Right forelimb (tissue), 1 donor: ENCODE measurements around the gene CLIC2.
A peak's percentile ranks its signal among the peaks of the same experiment; 100 is the strongest.
"Not testable (repeated sequence)": the region's sequence is repeated elsewhere in the genome, so short reads cannot be mapped to it uniquely, and the experiment has no call there.

ENCODE experiments used
- DNase-seq: peaks from one replicate; pipeline ENCODE4 v3.0.0-alpha.2; 2018

The CLIC2 gene

DNA sequence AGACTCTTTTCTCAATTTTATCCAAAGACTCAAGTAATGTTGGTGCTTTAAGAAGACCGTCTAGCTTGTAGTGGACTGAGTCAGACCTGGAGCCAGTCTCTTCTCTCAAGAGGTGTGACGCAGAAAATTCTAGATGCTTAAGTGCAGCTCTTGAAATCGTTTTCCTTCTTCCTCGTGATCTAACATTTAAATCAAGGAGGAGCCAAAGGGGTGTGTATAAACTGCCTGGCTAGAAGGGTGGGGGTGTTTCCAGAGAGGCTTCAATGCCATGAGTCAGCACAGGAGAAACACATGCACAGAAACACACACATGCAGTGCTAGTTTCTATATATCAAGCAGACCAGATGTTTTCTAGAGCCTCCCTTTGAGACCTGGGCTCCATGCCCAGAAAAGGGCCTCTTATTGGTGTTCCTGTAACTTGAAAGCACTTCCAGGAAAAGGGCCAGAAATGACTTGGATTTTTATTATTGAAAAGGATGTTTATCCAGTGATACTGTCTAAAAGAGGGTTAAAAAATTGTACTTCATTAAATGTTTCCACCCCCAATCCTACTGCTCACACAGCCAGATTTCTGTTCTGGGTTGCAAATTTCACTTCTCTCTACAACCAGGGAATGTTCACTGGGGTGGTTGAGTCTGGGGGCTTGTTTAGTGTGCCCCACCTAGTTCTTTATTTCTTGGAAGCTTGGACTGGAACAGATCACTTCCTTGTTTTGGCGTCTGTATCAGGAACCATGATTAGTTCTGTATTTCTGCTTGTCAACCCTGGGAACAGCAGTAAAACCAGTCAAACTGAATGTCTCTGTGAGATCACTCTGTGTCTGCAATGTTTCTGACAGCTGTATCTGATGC lies at the start of gene CLIC2:
TSS of gene CLIC2 (minus strand) at position 129 of the 851 bp plus-strand sequence. CDS start 187 bp downstream, outside the sequence.
- peak; percentile 60 for DNase-seq

DNA sequence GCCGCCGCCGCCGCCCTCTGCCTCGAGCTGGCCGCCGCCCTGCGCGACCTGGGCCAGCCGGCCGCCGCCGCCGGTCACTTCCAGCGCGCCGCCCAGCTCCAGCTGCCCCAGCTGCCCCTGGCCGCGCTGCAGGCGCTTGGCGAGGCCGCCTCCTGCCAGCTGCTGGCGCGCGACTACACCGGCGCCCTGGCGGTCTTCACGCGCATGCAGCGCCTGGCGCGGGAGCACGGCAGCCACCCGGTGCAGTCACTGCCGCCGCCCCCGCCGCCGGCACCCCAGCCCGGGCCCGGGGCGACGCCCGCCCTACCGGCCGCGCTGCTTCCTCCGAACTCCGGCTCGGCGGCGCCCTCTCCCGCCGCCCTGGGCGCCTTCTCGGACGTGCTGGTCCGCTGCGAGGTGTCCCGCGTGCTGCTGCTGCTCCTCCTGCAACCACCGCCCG lies 48.1 kb upstream of the CLIC2 start:
- not testable (repeated sequence) for DNase-seq

DNA sequence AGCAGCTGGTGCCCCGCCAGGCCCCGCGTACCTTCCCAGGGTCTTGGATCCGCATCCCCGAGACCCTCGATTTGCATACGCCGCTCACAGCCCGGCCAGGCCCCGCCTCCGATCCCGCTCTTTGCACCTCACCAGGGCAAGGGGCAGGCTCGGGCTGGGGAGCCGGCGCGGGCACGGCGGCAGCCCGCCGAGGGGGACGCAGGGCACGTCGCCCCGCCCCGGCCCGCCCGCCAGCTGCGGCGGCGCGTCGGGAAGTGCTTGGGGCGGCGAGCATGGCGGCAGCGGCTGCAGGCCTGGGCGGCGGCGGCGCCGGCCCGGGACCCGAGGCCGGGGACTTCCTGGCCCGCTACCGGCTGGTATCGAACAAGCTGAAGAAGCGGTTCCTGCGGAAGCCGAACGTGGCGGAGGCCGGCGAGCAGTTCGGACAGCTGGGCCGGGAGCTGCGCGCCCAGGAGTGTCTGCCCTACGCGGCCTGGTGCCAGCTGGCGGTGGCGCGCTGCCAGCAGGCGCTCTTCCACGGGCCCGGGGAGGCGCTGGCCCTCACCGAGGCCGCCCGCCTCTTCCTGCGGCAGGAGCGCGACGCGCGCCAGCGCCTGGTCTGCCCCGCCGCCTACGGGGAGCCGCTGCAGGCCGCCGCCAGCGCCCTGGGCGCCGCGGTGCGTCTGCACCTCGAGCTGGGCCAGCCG lies 47.6 kb upstream of the CLIC2 start, which contains the start of gene F8A2:
TSS of gene F8A2 (plus strand) at position 253 of the 686 bp plus-strand sequence. CDS start at position 273, 20 bp downstream.
- DNase-seq: not testable (repeated sequence)

DNA sequence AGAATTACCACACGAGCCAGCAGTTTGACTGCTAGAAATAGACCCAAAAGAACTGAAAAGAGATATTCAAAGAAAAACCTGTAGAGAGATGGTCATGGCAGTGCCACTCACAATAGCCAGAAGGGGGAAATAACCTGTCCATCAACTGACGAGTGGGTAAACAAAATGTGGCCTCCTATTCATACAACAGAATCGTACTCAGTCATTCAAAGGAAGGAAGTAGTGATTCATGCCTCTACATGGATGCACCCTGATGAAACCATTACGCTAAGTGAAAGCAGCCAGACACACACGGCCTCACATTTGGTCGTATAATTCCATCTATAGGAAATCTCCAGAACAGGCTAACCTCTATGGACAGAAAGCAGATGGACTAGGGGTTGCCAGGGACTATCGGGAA lies 45.4 kb upstream of the CLIC2 start:
- not testable (repeated sequence) for DNase-seq

GRCh38 chrX:155373777-155374458 lies 39.5 kb upstream of the CLIC2 start:
- not testable (repeated sequence) for DNase-seq

DNA sequence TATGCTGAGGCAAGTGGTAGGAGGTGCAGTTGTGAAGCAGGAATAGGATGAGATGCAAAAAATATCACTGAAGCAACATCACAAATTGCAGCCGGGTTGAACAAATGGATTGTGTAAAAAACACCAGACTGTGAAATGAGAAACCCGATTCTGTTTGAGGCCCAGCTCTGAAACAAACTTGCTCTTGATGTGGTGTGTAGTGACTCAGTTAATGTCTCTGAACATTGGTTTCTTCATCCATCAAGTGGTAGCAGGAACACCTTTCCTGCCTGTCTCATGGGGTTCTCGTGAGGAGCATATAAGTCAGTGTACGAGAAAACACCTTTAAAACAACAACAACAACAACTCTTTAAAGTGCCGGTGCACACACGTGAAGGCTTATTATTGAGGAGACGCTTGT lies 29.3 kb upstream of the CLIC2 start:
- not testable (repeated sequence) for DNase-seq

DNA sequence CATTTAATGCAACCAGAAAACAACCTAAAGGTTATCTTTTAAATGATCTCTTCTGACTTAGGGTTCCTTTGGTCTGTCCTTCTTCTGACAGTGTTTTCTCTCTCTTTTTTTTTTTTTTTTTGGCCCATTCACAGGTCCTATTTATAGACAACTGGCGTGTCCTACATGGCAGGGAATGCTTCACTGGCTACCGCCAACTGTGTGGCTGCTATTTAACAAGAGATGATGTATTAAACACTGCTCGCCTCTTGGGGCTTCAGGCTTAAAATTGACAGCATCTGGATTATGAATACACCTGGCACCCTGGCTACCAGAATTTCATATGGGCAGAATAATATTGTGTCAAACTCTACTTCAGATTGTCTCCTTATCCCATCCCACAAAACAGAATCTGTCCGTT lies 15.0 kb upstream of the CLIC2 start:
- not testable (repeated sequence) for DNase-seq

DNA sequence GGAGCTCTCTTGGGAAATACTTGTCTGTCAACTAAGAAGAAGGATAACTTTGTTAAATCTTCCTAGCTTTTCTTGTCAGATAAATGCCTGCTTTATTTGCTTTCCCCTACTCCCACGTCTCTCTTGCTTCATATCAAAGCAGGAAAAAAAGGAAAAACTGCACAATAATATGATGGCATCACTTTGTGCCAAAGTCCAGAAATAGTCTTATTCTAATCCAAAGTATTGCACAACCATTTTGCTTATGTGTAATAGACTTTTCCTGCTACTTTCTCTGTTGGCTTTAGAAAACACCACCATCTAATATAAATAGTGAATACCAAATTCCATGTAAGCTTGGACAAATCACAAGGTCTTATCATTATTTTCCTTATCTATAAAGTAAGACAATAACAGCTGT lies 11.3 kb upstream of the CLIC2 start:
- DNase-seq: not testable (repeated sequence)

GRCh38 chrX:155335337-155335712 lies 911 bp upstream of the CLIC2 start:
- not testable (repeated sequence) for DNase-seq

- no peak for DNase-seq
Observed at GRCh38 chrX:155333544-155334100, 792 bp downstream of the CLIC2 start.

GRCh38 chrX:155330992-155331391 lies 3.4 kb downstream of the CLIC2 start:
- no peak for DNase-seq

DNA sequence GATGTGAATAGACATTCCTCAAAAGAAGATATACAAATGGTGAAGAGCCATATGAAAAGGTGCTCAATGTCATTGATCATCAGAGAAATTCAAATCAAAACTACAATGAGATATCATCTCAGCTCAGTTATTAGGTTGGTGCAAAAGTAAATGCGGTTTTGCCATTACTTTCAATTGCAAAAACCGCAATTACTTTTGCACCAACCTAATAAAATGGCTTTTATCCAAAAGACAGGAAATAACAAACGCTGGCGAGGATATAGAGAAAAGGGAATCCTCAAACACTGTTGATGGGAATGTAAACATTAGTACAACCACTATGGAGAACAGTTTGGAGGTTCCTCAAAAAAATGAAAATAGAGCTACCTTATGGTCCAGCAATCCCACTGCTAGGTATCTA lies 5.1 kb downstream of the CLIC2 start:
- no peak for DNase-seq

GRCh38 chrX:155326610-155327009 lies 7.8 kb downstream of the CLIC2 start:
- no peak for DNase-seq

- DNase-seq: no peak
Observed at GRCh38 chrX:155314260-155314659, 20.2 kb downstream of the CLIC2 start.

- no peak for DNase-seq
Observed at GRCh38 chrX:155313766-155314165, 20.6 kb downstream of the CLIC2 start.

DNA sequence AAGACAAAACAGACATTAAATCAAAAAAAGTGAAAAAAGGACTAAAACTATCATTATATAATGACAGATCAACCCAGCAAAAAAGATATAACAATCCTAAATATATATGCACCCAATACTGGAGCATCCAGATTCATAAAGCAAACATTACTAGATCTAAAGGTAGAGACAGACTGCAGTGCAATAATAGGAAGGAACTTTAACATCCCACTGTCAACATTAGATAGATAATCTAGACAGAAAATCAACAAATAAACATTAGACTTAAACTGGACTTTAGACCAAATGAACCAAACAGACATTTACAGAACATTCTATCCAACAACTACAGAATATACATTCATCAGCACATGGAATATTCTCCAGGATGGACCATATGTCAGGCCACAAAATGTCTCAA lies 40.6 kb downstream of the CLIC2 start:
- no peak for DNase-seq

DNA sequence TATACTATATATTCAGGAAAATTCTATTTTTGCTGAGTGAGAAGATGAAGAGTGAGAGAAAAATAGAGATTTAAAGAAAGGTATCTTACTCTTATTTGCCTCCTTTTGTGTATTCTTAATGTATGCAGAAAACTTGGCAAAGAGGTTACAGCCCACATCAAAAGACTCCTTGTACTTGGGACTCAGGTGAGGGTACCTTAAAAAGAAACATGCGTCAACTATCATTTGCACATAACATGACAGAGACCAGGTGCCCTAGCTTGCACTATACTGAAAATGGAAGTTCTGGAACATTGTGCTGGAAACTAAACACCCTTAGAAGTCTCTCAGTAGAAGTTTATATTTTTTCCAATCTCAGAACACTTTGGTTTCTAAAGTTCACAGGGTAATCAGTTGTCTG lies 54.5 kb downstream of the CLIC2 start:
- no peak for DNase-seq

DNA sequence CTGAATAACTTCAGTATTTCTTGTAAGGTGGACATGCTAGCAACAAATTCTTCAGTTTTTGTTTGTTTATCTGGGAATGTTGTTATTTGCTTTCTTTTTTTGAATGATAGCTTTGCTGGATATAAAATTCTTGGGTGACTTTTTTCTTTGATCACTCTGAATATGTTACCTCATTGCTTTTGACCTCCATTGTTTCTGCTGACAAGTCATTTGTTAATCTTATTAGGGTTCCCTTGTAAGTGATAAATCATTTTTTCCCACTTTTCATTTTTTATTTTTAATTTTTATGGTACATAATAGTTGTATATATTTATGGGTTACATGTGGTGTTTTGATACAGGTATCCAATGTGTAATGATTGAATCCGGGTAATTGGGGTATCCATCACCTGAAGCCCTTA lies 63.4 kb downstream of the CLIC2 start:
- DNase-seq: no peak

GRCh38 chrX:155267995-155268394 lies 66.4 kb downstream of the CLIC2 start:
- not testable (repeated sequence) for DNase-seq

DNA sequence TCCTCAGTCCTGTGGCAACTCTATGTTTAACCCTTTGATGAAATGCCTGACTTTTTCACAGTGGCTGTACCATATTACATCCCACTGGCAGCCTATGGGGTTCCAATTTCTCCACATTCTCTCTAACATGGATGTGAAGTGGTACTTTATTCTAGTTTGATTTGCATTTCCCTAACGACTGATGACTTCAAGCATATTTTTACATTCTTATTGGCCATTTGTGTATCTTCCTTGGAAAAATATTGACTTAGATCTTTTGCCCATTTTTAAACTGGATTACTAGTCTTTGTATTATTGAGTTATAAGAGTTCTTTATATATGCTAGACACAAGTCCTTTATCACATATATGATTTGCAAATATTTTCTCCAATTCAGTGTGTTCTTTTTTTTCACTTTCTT lies 68.0 kb downstream of the CLIC2 start:
- no peak for DNase-seq

DNA sequence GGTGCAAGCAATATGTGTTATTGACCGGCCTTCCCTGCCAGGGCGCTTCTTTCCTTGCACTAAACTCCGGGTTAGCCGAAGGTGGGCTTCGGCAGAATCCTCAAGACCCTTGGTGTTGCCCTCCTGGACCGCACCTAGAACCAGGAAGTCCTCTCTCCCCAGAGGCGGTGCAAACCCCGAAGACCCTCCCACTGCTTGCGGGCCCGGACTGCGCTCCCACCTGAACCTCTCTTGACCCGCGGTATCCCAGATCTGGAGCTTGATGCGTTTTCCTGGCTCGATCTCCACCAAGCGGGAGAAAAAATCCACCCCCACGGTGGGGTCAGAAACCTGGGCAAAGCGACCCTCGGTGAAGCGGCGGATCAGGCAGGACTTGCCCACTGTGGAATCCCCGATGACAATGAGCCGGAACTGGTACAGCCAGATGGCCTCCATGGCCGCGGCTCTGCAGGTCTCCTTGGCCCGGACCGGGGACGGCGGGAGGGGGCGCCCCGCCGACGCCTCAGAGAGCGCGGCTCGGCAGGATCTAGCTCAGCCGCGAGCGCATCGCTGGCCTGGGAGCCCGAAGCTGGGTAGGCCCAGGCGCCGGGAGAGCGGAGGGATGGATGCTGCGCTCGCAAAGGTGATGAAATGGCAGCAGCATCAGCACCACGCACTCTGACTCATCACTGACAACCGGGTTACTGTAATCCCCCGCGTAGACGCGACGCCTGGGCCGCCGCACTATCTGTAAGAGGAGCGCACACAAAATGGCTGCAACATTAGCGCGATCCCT lies 70.4 kb downstream of the CLIC2 start, which contains the start of gene RAB39B:
TSS of gene RAB39B (minus strand) at position 638 of the 775 bp plus-strand sequence. CDS start at position 435, 203 bp downstream.
- DNase-seq: peak; percentile 46
